Ovary (tissue), 3 donors: Measurements from ENCODE around the gene IFITM2.

ENCODE experiments used
- EP300 ChIP-seq: sonication (generic); formaldehyde crosslinking; IDR thresholded peaks from one replicate; pipeline ENCODE4 v1.6.1; 2017; ENCODE audit warnings: antibody characterized with exemption
- POLR2A ChIP-seq: fragments of 450-650 bp; IDR thresholded peaks from one replicate; pipeline ENCODE4 v1.6.1; 2017; ENCODE audit warnings: antibody characterized with exemption, mild to moderate bottlenecking, moderate library complexity
- TF ChIP-seq, protein P1 (sequence below), 3 donors: fragments of 450-650 bp in 2 of 3; fragments of 200-600 bp in 1 of 3; IDR thresholded peaks; one replicate each; pipeline versions ENCODE4 v1.5.1 to v1.8.0; 2016 to 2022; ENCODE audit warnings: antibody characterized with exemption in 3 of 3, mild to moderate bottlenecking in 1 of 3
- donor health status: DM: no; HTN: no; CAD: no.

DNA sequence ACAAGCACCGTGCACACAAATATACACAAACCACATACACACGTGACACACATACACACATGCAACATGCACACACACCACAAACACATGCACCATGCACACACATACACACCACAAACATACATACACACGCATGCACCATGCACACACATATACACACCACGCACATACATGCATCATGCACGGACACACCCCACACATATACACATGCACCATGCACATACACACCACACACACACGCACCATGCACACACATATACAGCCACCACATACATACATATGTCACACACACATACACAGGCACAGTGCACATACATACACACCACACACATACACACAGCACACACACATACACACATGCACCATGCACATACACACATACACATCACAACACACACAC is 49.0 kb downstream of the IFITM2 start:
- TF ChIP-seq, protein P1, sequence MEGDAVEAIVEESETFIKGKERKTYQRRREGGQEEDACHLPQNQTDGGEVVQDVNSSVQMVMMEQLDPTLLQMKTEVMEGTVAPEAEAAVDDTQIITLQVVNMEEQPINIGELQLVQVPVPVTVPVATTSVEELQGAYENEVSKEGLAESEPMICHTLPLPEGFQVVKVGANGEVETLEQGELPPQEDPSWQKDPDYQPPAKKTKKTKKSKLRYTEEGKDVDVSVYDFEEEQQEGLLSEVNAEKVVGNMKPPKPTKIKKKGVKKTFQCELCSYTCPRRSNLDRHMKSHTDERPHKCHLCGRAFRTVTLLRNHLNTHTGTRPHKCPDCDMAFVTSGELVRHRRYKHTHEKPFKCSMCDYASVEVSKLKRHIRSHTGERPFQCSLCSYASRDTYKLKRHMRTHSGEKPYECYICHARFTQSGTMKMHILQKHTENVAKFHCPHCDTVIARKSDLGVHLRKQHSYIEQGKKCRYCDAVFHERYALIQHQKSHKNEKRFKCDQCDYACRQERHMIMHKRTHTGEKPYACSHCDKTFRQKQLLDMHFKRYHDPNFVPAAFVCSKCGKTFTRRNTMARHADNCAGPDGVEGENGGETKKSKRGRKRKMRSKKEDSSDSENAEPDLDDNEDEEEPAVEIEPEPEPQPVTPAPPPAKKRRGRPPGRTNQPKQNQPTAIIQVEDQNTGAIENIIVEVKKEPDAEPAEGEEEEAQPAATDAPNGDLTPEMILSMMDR (IDR thresholded peaks at IDR 0.05): no peak
- TF ChIP-seq POLR2A: no peak
- TF ChIP-seq EP300: no peak
